GM18507 (cell line): ENCODE data around the gene CCDC87.
"Not testable (repeated sequence)": the region's sequence is repeated elsewhere in the genome, so short reads cannot be mapped to it uniquely, and the experiment has no call there.

ENCODE experiments used
- DNase-seq: peaks from one replicate; pipeline ENCODE4 v3.0.0; 2011; ENCODE audit warnings: low read depth; ENCODE audit not compliant: insufficient read length; ENCODE audit errors: extremely low spot score
- FAIRE-seq: peaks from 2 replicates; lab custom pipeline; 2011; peaks lifted over from hg19 to GRCh38; lab: Jason Lieb, UNC

Gene CCDC87

GRCh38 chr11:66559866-66560676 is 32.8 kb downstream of the CCDC87 start:
- DNase-seq, result no peak
- FAIRE-seq, result no peak

DNA sequence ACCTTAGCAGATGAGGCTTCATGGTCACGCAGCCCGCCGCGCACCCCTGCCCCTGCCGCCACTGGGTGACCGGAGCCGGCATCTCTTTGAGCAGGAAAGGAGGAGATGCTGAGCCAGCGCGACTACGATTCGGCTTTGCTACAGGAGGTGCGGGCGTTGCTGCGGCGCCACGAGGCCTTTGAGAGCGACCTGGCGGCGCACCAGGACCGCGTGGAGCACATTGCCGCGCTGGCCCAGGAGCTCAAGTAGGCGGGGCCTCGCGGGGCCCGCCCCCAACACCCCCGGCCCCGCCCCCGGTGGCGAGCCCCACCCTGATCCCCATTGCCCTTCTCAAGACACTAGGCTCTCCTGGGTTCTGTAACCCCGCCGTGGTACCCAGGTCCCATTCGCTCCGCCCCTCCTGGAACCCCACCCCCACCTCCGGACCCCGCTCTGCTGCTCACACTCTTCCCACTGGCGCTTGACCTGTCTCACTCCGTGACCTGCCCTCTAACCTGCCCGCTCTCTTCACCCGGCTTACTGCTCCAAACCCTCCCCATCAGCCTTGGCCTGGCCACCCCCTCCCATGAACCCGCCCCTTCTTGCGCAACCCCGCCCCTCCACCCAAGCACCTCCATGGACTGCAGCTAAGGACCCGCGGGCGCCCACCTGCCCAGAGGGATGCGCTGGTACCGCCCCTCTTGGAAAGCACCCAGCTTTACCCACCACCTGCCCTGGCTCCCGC is 33.6 kb downstream of the CCDC87 start:
- FAIRE-seq, result no peak
- no peak for DNase-seq

DNA sequence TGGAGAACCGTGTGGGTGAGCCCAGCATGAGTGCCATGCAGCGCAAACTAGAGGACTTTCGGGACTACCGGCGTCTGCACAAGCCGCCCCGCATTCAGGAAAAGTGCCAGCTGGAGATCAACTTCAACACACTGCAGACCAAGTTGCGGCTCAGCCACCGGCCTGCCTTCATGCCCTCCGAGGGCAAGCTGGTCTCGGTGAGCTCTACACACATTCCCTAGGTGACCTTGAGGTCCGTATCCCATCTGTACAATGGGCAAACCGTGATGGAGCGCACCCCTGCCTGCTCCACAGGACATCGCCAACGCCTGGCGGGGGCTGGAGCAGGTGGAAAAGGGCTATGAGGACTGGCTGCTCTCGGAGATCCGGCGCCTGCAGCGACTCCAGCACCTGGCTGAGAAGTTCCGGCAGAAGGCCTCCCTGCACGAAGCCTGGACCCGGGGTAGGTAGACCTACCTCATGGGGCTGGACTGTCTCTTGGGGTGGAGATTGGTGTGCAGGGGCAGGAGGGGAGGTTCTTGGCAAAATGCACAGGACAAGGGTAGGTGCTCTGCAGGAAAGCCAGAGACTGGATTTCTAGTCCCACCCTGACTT is 35.0 kb downstream of the CCDC87 start:
- DNase-seq (no peak), FAIRE-seq (no peak)

GRCh38 chr11:66556086-66556485 is 36.8 kb downstream of the CCDC87 start:
- DNase-seq (no peak), FAIRE-seq (no peak)

DNA sequence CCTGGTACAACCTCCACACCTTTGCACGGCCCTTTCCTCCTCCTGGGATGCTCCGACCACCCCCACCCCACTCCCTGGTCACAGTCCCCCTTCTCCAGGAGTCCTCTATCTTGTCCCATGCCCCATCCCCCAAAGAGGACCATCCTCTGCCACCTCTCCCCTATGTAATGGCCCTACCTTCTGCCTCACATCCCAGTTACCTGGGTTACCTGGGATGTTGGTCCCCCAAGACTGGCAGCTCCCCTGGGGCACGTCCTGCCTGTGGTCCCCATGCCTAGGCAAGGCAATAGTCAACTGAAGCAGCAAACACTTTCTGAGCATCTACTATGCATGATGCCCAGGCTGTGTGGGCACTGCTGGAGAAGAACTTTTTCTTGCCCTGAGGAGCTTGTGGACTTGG is 37.4 kb downstream of the CCDC87 start:
- no peak for DNase-seq
- FAIRE-seq, result no peak

- FAIRE-seq (no peak), DNase-seq (no peak)
These were observed 38.3 kb downstream of the CCDC87 start for GRCh38 chr11:66554602-66555001.

GRCh38 chr11:66550887-66551286 is 42.0 kb downstream of the CCDC87 start:
- DNase-seq (no peak), FAIRE-seq (no peak)

DNA sequence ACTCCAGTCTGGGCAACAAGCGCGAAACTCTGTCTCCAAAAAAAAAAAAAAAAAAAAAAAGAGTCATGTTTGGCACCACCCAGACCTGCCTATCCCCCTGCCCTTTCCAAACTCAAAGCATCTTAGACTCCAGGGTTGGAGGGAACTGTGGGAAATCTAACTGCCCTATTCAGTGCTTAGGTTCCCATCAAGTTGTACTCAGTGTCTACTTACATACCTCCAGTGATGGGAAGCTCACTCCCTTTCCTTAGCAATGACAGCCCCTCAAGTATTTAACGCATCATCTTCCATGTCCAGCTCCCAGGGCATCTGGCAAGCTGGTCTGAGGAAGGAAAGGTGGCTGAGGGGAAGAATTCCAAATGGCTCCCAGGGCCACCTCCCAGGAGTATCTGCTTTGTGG is 43.2 kb downstream of the CCDC87 start:
- FAIRE-seq, result no peak
- DNase-seq, result no peak

GRCh38 chr11:66548774-66549630 is 43.9 kb downstream of the CCDC87 start:
- no peak for FAIRE-seq
- DNase-seq, result no peak

DNA sequence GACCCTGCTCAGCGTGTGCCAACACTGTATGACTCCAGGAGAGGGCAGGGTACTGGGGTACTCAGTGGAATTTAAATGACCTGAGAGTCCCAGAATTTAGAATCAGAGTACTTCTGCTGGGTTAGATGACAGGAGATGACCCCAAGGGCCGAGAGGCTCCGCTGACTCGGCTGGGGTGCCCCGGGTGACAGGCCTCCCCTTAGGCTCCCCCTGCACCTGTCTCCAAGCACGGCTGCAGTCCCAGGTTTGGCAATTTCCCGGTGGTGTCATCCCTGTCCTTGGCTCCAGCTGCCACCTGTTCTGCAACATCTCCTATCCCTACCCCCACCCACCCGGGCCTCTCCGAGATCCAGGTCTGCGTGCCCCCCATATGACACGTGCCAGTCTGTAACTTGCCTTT is 44.8 kb downstream of the CCDC87 start:
- FAIRE-seq (no peak), DNase-seq (no peak)

DNA sequence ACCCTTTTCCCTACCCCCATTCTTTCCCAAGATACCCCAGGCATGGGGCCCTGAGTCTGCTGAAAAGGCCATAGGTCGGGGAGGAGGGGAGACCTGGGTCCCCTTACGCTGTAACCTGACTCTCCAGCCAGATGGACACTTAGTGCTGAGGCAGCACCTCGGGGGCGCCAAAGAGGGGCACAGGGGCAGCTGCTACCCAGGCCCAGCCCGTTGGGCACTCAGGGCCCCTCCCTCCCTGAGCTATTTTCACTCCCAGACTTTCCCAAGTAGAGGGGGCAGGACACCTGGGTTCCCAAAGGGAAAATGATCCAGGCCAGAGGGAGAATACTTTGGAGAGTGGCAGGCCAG is 45.2 kb downstream of the CCDC87 start:
- DNase-seq, result no peak
- FAIRE-seq, result no peak

- FAIRE-seq (no peak), DNase-seq (no peak)
These were observed 45.7 kb downstream of the CCDC87 start for GRCh38 chr11:66546966-66547661.

GRCh38 chr11:66546368-66546965 is 46.4 kb downstream of the CCDC87 start, which contains the start of gene ACTN3:
TSS of gene ACTN3 (plus strand) at chr11:66546903. CDS start at chr11:66546938, 35 bp downstream.
- no peak for DNase-seq
- no peak for FAIRE-seq

GRCh38 chr11:66545701-66546367 is 47.0 kb downstream of the CCDC87 start, which contains the start of gene ZDHHC24:
TSS of gene ZDHHC24 (minus strand) at chr11:66546048. CDS start at chr11:66546003, 45 bp downstream.
- FAIRE-seq, result peak; percentile 94

GRCh38 chr11:66544952-66545351 is 47.9 kb downstream of the CCDC87 start:
- not testable (repeated sequence) for DNase-seq, FAIRE-seq

More at GRCh38 chr11:66545701-66546367, 47.0 kb downstream of the CCDC87 start, which contains the start of gene ZDHHC24:
- peak; percentile 97 for DNase-seq

GRCh38 chr11:66543263-66544107 is 49.4 kb downstream of the CCDC87 start:
- DNase-seq (peak; percentile 37), FAIRE-seq (peak; percentile 59)

DNA sequence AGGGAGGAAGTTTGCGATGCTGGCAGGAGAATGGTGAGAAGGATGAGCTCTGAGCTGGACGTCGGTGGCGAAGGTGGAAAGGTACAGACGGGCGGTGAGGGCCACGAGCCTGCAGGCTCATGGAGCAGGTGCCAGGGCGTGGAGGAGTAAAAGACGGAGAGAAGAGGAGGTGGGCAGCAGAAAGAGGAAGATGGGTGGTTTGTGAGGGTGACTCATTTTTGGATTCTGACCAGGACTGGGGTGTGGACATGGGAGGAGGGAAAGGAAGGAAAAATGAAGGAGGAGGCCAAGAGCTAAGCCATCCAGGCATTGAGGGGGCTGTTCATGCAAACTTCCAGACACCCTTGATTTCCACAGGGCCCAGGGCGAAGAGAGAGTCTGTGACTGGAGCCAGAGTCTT is 50.5 kb downstream of the CCDC87 start:
- DNase-seq (no peak), FAIRE-seq (no peak)
